Naive thymus-derived CD8-positive, alpha-beta T cell (primary cell): ENCODE data around the gene BLCAP. TPM values are rescaled to one million over a fixed set of nuclear protein-coding genes. Genes with fewer than 3 reads are reported as not detected.
"Not testable (repeated sequence)": the region's sequence is repeated elsewhere in the genome, so short reads cannot be mapped to it uniquely, and the experiment has no call there.

Experiments
- ATAC-seq, 2 donors: fragments of 150-1000 bp; cut with Tn5 transposase in 1 of 2; sonication (Bioruptor Pico), chemical (Tn5 transposase) in 1 of 2; 1 replicate in 1 of 2; 2 replicates in 1 of 2; pipeline ENCODE4 v1.10.0; 2021; ENCODE audit warnings: mild to moderate bottlenecking in 2 of 2, moderate library complexity in 2 of 2
- POLR2A ChIA-PET: fragments of 350-600 bp; sonication (Branson Sonifier 250); formaldehyde crosslinking; loops from one replicate; lab custom pipeline; 2021; ENCODE audit warnings: antibody characterized with exemption; lab: Charles Lee
- DNase-seq, 10 donors: peaks; one replicate each; pipeline versions ENCODE4 v3.0.0 to v3.0.0-alpha.2; 2020 to 2022
- H3K27ac Mint-ChIP-seq, 10 donors: one replicate each; pipeline ENCODE4 v1.8.0; 2020 to 2022; ENCODE audit warnings: mild to moderate bottlenecking in 10 of 10, mixed read lengths in 10 of 10, moderate library complexity in 4 of 10, inconsistent platforms in 1 of 10
- H3K27me3 Mint-ChIP-seq, 5 donors: one replicate each; pipeline ENCODE4 v1.8.0; 2021 to 2022; ENCODE audit warnings: mixed read lengths in 5 of 5
- H3K36me3 Mint-ChIP-seq, 3 donors: one replicate each; pipeline ENCODE4 v1.8.0; 2020 to 2022; ENCODE audit warnings: mixed read lengths in 3 of 3, mild to moderate bottlenecking in 2 of 3, inconsistent platforms in 1 of 3
- H3K4me1 Mint-ChIP-seq, 4 donors: one replicate each; pipeline ENCODE4 v1.8.0; 2021 to 2022; ENCODE audit warnings: mixed read lengths in 4 of 4
- H3K4me3 Mint-ChIP-seq, 10 donors: one replicate each; pipeline ENCODE4 v1.8.0; 2020 to 2022; ENCODE audit warnings: mild to moderate bottlenecking in 10 of 10, mixed read lengths in 10 of 10, moderate library complexity in 6 of 10, inconsistent platforms in 1 of 10
- H3K9me3 Mint-ChIP-seq, 9 donors: one replicate each; pipeline ENCODE4 v1.8.0; 2020 to 2022; ENCODE audit warnings: mixed read lengths in 9 of 9, mild to moderate bottlenecking in 3 of 9, inconsistent platforms in 1 of 9, moderate library complexity in 1 of 9
- polyA plus RNA-seq, 3 donors: library from polyadenylated mRNA; unstranded; fragments of 300-500 nt; fragmentation: Illumina TruSeq; gene quantifications; one replicate each; pipeline ENCODE4 v1.2.3, GENCODE V29; 2021
- total RNA-seq, 8 experiments: library from RNA in 2 of 8; stranded (reverse) in 2 of 8; gene quantifications; one replicate each; pipeline ENCODE4 v1.2.3 and lab custom pipeline; 2021 to 2026

The BLCAP gene, protein sequence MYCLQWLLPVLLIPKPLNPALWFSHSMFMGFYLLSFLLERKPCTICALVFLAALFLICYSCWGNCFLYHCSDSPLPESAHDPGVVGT
- total RNA-seq (10 to 100 TPM; 88.0 to 99.5 TPM), polyA plus RNA-seq (10 to 100 TPM; 86.6 to 94.7 (median 91.8) TPM), total RNA-seq (lab: John Stamatoyannopoulos, UW) (40.5 to 90.4 (median 50.8) reads per million in 6 experiments)

DNA sequence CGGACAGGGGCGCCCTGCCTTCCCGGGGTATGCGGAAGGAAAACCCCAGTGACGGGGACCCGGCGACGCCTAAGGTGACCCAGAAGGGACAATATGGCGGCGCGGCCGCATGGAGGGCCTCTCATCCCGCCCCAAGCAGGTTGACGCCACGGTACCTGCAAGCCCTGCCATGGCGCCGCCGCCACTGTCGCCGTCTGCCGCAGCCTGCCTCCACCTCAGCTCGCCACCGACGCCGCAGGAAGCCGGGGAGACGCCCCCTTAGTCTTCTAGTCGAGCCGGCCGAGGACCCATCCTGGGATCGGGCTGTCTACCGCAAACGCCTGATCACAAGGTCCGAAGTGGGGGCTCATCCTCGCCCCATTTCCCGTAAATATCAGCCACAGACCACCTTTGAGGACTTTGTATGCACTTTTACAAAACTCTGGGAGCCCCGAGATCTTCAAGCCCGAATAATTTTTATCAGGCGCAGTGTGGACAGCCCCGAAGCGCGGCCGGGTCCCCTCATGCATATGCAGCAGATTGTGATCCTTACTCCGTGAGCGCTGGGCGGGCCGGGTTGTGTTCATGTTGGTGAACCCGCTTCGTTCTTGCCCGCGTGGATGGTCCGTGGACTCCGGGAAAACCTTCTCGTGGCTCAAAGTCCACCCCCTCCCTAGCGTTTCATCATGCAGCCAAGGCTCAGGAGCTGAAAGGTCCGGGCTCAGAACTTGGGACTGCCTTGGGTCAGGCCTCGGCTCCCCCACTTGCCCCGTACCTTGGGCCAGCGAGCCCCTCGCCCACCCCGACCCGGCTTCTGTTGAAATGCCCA is at the start of gene BLCAP:
TSS of gene BLCAP (minus strand) at position 239 of the 808 bp plus-strand sequence. CDS start 8,702 bp downstream, outside the sequence.
- H3K27ac Mint-ChIP-seq: peak within 1 kb of the TSS; percentile 99 to 100 (median 100)
- no peaks in the 10 kb centered on the region for H3K9me3 Mint-ChIP-seq
- H3K4me1 Mint-ChIP-seq: peaks cover 43 to 58% (median 52%) of the 10 kb centered on the region in 4 donors
- H3K4me3 Mint-ChIP-seq: peak within 1 kb of the TSS; percentile 84 to 94 (median 89)
- H3K27me3 Mint-ChIP-seq: no peaks in the 10 kb centered on the region
- ATAC-seq (peak; percentile 92 to 93), DNase-seq (peak; percentile 87 to 99 (median 94))
- POLR2A ChIA-PET: interaction anchor here (0.6 to 1.5 kb wide), 8 partner anchors 11 to 349 kb away, joined by 3 to 11 read pairs (median 3); partner anchors contain the start of genes MANBAL, MROH8 and RPN2
- H3K36me3 Mint-ChIP-seq: peaks cover 0 to 6% (median 0%) of the 10 kb centered on the region in 3 donors

- DNase-seq, H3K4me3 Mint-ChIP-seq, H3K27ac Mint-ChIP-seq, ATAC-seq, POLR2A ChIA-PET, H3K36me3 Mint-ChIP-seq, H3K9me3 Mint-ChIP-seq, H3K4me1 Mint-ChIP-seq: not testable (repeated sequence)
- H3K27me3 Mint-ChIP-seq: peaks cover 24 to 67% (median 42%) of the 10 kb centered on the region in 5 donors
Observed at GRCh38 chr20:37577436-37577835, 49.8 kb upstream of the BLCAP start.

GRCh38 chr20:37576911-37577310 is 49.2 kb upstream of the BLCAP start:
- DNase-seq: no peak
- Mint-ChIP-seq H3K9me3 (peaks cover 0 to 6% (median 0%) of the 10 kb centered on the region in 9 donors), H3K4me1 (peaks cover 0 to 10% (median 0%) of the 10 kb centered on the region in 4 donors), H3K27ac (peak overlapping the region in 1 of 10 donors; percentile 12), H3K4me3 (no peak overlapping the region), H3K36me3 (no peaks in the 10 kb centered on the region), H3K27me3 (peaks cover 24 to 67% (median 43%) of the 10 kb centered on the region in 5 donors)
- POLR2A ChIA-PET: no interaction called here
- no peak for ATAC-seq

- Mint-ChIP-seq H3K4me1 (peaks cover 0 to 10% (median 0%) of the 10 kb centered on the region in 4 donors), H3K4me3 (no peak overlapping the region)
Observed at GRCh38 chr20:37575884-37576283, 48.2 kb upstream of the BLCAP start.

DNA sequence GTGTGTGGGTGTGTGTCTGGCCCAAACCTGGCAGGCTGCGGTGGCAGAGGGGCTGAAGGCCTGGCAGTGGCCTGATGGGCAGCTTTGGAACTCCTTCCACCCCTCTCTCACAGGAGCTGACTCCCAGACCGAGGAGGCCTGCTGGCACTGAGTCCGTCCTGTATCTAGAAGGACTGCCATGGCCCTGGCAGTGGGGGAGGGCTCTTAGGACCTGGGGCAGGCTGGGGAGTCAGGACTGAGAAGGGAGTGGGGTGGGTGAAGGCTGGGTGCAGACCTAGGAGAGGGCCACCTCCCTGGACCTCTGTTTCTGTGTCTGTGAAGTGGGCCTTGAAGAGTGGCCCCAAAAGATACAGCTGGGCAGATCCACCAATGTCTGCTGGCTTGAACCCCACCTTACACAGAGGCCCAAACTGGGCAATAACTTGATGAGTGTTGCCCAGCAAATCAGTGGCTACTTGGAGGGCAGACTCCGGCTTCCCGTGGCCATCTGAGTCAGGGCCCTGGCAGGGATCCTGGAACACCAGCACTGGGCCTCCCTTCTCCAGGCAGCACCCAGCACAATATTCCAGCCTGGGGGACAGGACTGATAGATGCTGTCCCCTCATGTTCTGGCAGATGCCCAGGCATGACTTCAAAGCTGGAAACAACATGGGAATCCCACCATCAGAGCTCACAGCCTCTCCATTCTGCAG is 46.7 kb upstream of the BLCAP start:
- H3K27ac Mint-ChIP-seq: no peak overlapping the region
- H3K9me3 Mint-ChIP-seq: peaks cover 0 to 6% (median 0%) of the 10 kb centered on the region in 9 donors
- POLR2A ChIA-PET: no interaction called here
- ATAC-seq (no peak), DNase-seq (no peak)
- H3K4me1 Mint-ChIP-seq: peaks cover 0 to 10% (median 0%) of the 10 kb centered on the region in 4 donors
- H3K36me3 Mint-ChIP-seq: no peaks in the 10 kb centered on the region
- H3K4me3 Mint-ChIP-seq: no peak overlapping the region
- peaks cover 18 to 64% (median 42%) of the 10 kb centered on the region in 5 donors for H3K27me3 Mint-ChIP-seq

More at GRCh38 chr20:37575884-37576283, 48.2 kb upstream of the BLCAP start:
- Mint-ChIP-seq H3K9me3 (peaks cover 0 to 6% (median 0%) of the 10 kb centered on the region in 9 donors), H3K27me3 (peaks cover 23 to 67% (median 36%) of the 10 kb centered on the region in 5 donors), H3K36me3 (no peaks in the 10 kb centered on the region), H3K27ac (no peak overlapping the region)
- DNase-seq: no peak
- ATAC-seq: no peak
- POLR2A ChIA-PET: no interaction called here

GRCh38 chr20:37573626-37574198 is 46.0 kb upstream of the BLCAP start:
- no peak for ATAC-seq
- Mint-ChIP-seq H3K27ac (no peak overlapping the region), H3K4me3 (no peak overlapping the region), H3K36me3 (no peaks in the 10 kb centered on the region), H3K4me1 (peaks cover 0 to 10% (median 0%) of the 10 kb centered on the region in 4 donors), H3K9me3 (peaks cover 0 to 6% (median 0%) of the 10 kb centered on the region in 9 donors), H3K27me3 (peaks cover 18 to 66% (median 43%) of the 10 kb centered on the region in 5 donors)
- POLR2A ChIA-PET: no interaction called here
- DNase-seq: no peak

DNA sequence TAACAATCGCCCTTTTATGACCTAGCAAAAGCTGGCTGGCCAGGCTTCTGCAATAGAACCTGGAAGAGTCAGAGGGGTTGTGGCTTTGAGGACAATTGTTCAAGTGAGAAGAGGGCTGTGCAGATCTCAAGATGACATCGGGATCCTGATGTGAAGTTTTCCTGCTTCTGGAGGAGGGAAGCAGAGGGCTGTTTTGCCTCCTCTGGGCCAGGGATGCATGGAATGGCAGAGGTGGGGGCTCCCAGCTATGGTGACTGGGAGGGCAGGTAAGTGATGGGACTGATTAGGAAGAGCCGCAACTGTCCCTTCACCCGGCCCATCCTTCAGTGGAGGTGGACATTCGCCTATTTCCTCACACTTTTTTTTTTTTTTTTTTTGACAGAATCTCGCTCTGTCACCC is 43.4 kb upstream of the BLCAP start:
- Mint-ChIP-seq H3K27me3 (peaks cover 27 to 80% (median 44%) of the 10 kb centered on the region in 5 donors), H3K27ac (no peak overlapping the region), H3K9me3 (peaks cover 0 to 6% (median 0%) of the 10 kb centered on the region in 9 donors), H3K4me3 (no peak overlapping the region), H3K4me1 (peaks cover 2 to 8% (median 3%) of the 10 kb centered on the region in 4 donors), H3K36me3 (no peaks in the 10 kb centered on the region)
- POLR2A ChIA-PET: no interaction called here
- DNase-seq (no peak), ATAC-seq (no peak)

DNA sequence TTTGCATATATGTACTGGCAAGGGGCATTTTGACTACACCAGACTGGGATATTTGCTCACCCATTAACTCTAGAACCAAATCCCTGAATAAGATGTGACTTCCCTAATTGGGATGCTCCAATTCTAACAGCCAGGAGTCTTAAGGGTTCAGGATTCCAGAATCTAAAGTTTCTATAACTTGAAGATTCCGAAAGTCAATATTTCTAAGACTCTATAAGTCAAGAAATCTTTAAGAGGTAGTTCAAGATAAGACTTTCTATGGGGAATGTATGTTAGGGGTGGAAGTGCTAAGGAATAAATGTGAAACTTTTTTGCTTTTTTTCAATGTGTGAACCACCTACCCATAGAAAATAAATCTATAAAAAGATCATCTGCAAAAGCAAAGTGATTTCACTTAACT is 42.7 kb upstream of the BLCAP start:
- Mint-ChIP-seq H3K27me3 (peaks cover 29 to 86% (median 46%) of the 10 kb centered on the region in 5 donors), H3K4me3 (no peak overlapping the region), H3K9me3 (peaks cover 0 to 6% (median 0%) of the 10 kb centered on the region in 9 donors), H3K4me1 (peaks cover 2 to 8% (median 3%) of the 10 kb centered on the region in 4 donors), H3K27ac (no peak overlapping the region), H3K36me3 (no peaks in the 10 kb centered on the region)
- POLR2A ChIA-PET: no interaction called here
- no peak for ATAC-seq
- no peak for DNase-seq

DNA sequence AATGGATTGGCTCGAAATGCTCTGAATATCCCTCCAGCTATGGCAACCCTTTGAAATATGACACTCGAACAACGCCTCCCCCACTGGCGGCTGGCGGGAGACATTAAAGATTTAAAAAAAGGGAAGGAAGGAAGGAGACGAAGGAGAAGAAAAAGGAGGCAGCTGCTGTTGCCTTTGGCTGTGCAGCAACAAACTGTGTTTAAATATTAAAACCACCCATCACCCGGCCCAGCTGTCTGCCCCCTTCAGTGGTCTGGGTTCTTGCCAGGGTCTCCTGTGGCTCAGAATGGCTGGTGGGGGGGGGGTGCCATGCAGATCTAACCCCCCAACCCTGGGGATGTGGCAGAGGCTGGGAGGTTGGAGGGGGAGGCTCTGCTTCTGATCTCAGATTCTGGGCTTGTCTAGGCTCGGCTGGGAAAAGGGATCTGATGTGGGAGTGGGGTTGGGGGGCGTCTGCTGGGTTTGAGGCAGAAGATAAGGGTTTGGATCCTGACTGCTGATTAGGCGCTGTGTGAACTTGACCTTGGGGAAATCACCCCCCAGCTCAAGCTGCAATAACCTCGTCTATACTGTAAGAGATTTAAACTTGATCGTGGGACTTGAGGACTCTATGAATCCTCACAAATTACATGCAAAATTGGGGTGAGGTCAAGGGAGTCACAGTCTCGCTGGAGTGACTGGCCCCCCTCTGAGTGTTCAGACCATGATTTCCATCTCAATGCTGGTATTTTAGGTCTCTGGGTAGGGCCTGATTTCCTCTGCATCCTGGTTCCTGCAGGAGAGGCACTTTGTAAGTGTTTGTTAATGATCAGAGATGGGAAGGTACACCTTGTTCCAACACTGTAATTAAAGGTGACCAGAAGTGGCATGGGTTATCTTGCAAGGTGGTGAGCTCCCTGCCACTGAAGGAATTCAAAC is 40.3 kb upstream of the BLCAP start:
- ATAC-seq (no peak), DNase-seq (peak in 1 of 10 donors; percentile 14)
- H3K27me3 Mint-ChIP-seq: peaks cover 28 to 81% (median 48%) of the 10 kb centered on the region in 5 donors

DNA sequence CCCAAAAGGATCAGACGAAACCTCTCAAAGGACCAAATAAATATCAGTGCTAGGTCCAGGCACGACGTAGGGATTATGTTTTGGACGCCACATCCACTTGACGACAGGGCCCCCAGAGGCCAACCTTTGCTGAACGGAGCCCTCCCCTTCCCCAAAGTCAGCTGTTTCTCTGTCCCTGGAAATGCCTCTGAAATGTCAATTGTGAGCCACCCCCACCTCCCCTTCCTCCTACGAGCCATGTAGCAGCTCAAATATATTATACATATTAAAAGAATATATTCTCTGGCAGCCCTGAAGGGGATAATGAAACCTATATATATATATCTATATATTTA is 39.6 kb upstream of the BLCAP start:
- peaks cover 2 to 8% (median 4%) of the 10 kb centered on the region in 4 donors for H3K4me1 Mint-ChIP-seq
- H3K27me3 Mint-ChIP-seq: peaks cover 25 to 80% (median 48%) of the 10 kb centered on the region in 5 donors
- H3K9me3 Mint-ChIP-seq: no peaks in the 10 kb centered on the region
- POLR2A ChIA-PET: no interaction called here
- no peak for ATAC-seq
- no peak overlapping the region for H3K4me3 Mint-ChIP-seq
- no peaks in the 10 kb centered on the region for H3K36me3 Mint-ChIP-seq
- peak in 1 of 10 donors; percentile 9 for DNase-seq
- no peak overlapping the region for H3K27ac Mint-ChIP-seq

More for the DNA sequence above, 40.3 kb upstream of the BLCAP start:
- Mint-ChIP-seq H3K36me3 (no peaks in the 10 kb centered on the region), H3K27ac (peak overlapping the region in 1 of 10 donors; percentile 24), H3K4me3 (no peak overlapping the region), H3K4me1 (peaks cover 2 to 8% (median 4%) of the 10 kb centered on the region in 4 donors), H3K9me3 (no peaks in the 10 kb centered on the region)
- POLR2A ChIA-PET: no interaction called here

GRCh38 chr20:37566590-37567330 is 39.1 kb upstream of the BLCAP start:
- Mint-ChIP-seq H3K27me3 (peaks cover 25 to 80% (median 51%) of the 10 kb centered on the region in 5 donors), H3K36me3 (no peaks in the 10 kb centered on the region), H3K27ac (no peak overlapping the region), H3K4me1 (peaks cover 2 to 8% (median 4%) of the 10 kb centered on the region in 4 donors), H3K4me3 (no peak overlapping the region), H3K9me3 (no peaks in the 10 kb centered on the region)
- no peak for ATAC-seq
- DNase-seq: peak in 1 of 10 donors; percentile 7
- POLR2A ChIA-PET: no interaction called here
